ENCODE results near the gene KDSR. TPM values are rescaled to one million over a fixed set of nuclear protein-coding genes. Genes with fewer than 3 reads are reported as not detected.

KDSR gene
- total RNA-seq, 1 experiment from 2014 or later, result 29.8 TPM

GRCh38 chr18:63286926-63287325, 80.1 kb downstream of the KDSR start:
- in situ Hi-C loops (cut with HindIII; ENCODE audit: low pct_unique_long_range_greater_than_20kb, low sequenced_read_pairs), result no loop called here
- Histone ChIP-seq H3K9me3 (ENCODE audit: control insufficient read depth, insufficient read depth, low read depth, low read length) (no peaks in the 10 kb centered on the region), H3K27me3 (ENCODE audit: control insufficient read depth, insufficient read depth, low read length) (peaks cover 2% of the 10 kb centered on the region; the same call in 1 of the 2 replicates), H3K27ac (ENCODE audit: low read length) (no peak overlapping the region), H3K4me3 (ENCODE audit: low read depth in 2 of 2, low read length in 2 of 2) (no peak overlapping the region), H3K4me1 (ENCODE audit: control insufficient read depth, insufficient read depth, low read length) (no peaks in the 10 kb centered on the region), H3K36me3 (ENCODE audit: control insufficient read depth, insufficient read depth, low read length) (no peaks in the 10 kb centered on the region)
- no peak for ATAC-seq
- no peak for DNase-seq (ENCODE audit: low read depth, low spot score)
- TF ChIP-seq POLR2AphosphoS5 (IDR thresholded peaks at IDR 0.05; ENCODE audit: low read depth, low read length) (no peak), SIN3A (IDR thresholded peaks at IDR 0.05; ENCODE audit: borderline replicate concordance, insufficient read depth, low read depth, low read length) (no peak), REST (IDR thresholded peaks at IDR 0.05; ENCODE audit: insufficient read depth in 1 of 2, low read depth in 2 of 2, low read length in 1 of 2) (no peak), TCF7L2 (IDR thresholded peaks at IDR 0.05; ENCODE audit: low read depth, low read length) (no peak), CTCF (IDR thresholded peaks at IDR 0.05) (no peak)
- intact Hi-C loops (cut with micrococcal nuclease; ENCODE audit: unreplicated experiment), result no loop called here
- no TSS peak for BruUV-seq (replicated peaks)
- POLR2A ChIA-PET, result no interaction called here
- CTCF ChIA-PET, result no interaction called here

- ChIA-PET CTCF (no interaction called here), POLR2A (no interaction called here)
- BruUV-seq (replicated peaks), result no TSS peak
- no peak overlapping the region for H3K4me3 ChIP-seq (ENCODE audit: low read depth in 2 of 2, low read length in 2 of 2)
- no peaks in the 10 kb centered on the region for H3K36me3 ChIP-seq (ENCODE audit: control insufficient read depth, insufficient read depth, low read length)
- TF ChIP-seq TCF7L2 (IDR thresholded peaks at IDR 0.05; ENCODE audit: low read depth, low read length), result no peak
- TF ChIP-seq CTCF (IDR thresholded peaks at IDR 0.05), result no peak
- in situ Hi-C loops (cut with HindIII; ENCODE audit: low pct_unique_long_range_greater_than_20kb, low sequenced_read_pairs) (no loop called here), intact Hi-C loops (cut with micrococcal nuclease; ENCODE audit: unreplicated experiment) (no loop called here)
- ATAC-seq (no peak), DNase-seq (ENCODE audit: low read depth, low spot score) (no peak)
- H3K4me1 ChIP-seq (ENCODE audit: control insufficient read depth, insufficient read depth, low read length), result no peaks in the 10 kb centered on the region
- H3K27me3 ChIP-seq (ENCODE audit: control insufficient read depth, insufficient read depth, low read length), result peaks cover 2% of the 10 kb centered on the region
- no peak overlapping the region for H3K27ac ChIP-seq (ENCODE audit: low read length)
- no peaks in the 10 kb centered on the region for H3K9me3 ChIP-seq (ENCODE audit: control insufficient read depth, insufficient read depth, low read depth, low read length)
Measured at GRCh38 chr18:63284827-63285733, 81.9 kb downstream of the KDSR start.
